H1 (cell line): ENCODE measurements around the gene RBM6. TPM values are rescaled to one million over a fixed set of nuclear protein-coding genes. Genes with fewer than 3 reads are reported as not detected.

Source experiments
- CTCF ChIA-PET: fragments of 300-600 bp; sonication (Branson Sonifier 250); formaldehyde crosslinking; loops from one replicate; lab custom pipeline; 2021; ENCODE audit not compliant: partially characterized antibody; lab: Charles Lee
- POLR2A ChIA-PET: fragments of 300-600 bp; sonication (Branson Sonifier 250); formaldehyde crosslinking; loops from one replicate; lab custom pipeline; 2021; ENCODE audit warnings: inconsistent platforms; ENCODE audit not compliant: partially characterized antibody; lab: Charles Lee
- DNase-seq, 2 experiments: peaks; one replicate each; pipeline versions ENCODE4 v3.0.0 to v3.0.0-alpha.2; 2010 to 2022; ENCODE audit warnings: low spot score in 2 of 2, low read depth in 1 of 2, mixed read lengths in 1 of 2
- FAIRE-seq: peaks from 2 replicates; lab custom pipeline; 2011; peaks lifted over from hg19 to GRCh38; lab: Jason Lieb, UNC
- H2AFZ ChIP-seq: 2 replicates; pipeline ENCODE4 v1.8.1; 2012; ENCODE audit warnings: low read length, inconsistent platforms
- H2AK5ac ChIP-seq: 2 replicates; pipeline ENCODE4 v1.6.1; 2013; ENCODE audit warnings: low read depth, low read length
- H2BK120ac ChIP-seq: replicated peaks from 2 replicates; pipeline ENCODE3; 2013; ENCODE audit warnings: low read depth, low read length, inconsistent platforms
- H2BK12ac ChIP-seq: 2 replicates; pipeline ENCODE4 v1.6.1; 2013; ENCODE audit warnings: low read depth, low read length
- H2BK15ac ChIP-seq: 2 replicates; pipeline ENCODE4 v1.6.1; 2013; ENCODE audit warnings: low read length
- H2BK20ac ChIP-seq: 2 replicates; pipeline ENCODE4 v1.6.1; 2013; ENCODE audit warnings: low read length
- H2BK5ac ChIP-seq: 2 replicates; pipeline ENCODE4 v1.6.1; 2013; ENCODE audit warnings: low read depth, low read length
- H3K14ac ChIP-seq: 2 replicates; pipeline ENCODE4 v1.6.1; 2013; ENCODE audit warnings: inconsistent platforms; ENCODE audit not compliant: insufficient read length
- H3K18ac ChIP-seq: 2 replicates; pipeline ENCODE4 v1.6.1; 2013; ENCODE audit warnings: low read length; ENCODE audit errors: extremely low read depth
- H3K23ac ChIP-seq: 2 replicates; pipeline ENCODE4 v1.6.1; 2013; ENCODE audit warnings: inconsistent platforms; ENCODE audit not compliant: insufficient read length
- H3K23me2 ChIP-seq: 2 replicates; pipeline ENCODE4 v1.6.1; 2013; ENCODE audit warnings: low read depth, low read length
- H3K27ac ChIP-seq: 2 replicates; pipeline ENCODE4 v1.6.1; 2011; ENCODE audit warnings: low read depth, low read length, inconsistent platforms
- H3K27me3 ChIP-seq, 4 experiments: replicated peaks in 1 of 4; 1 replicate in 1 of 4; 2 replicates in 3 of 4; pipeline versions ENCODE4 v1.6.1 to v1.8.1; 2011 to 2013; ENCODE audit warnings: low read length in 3 of 4, mild to moderate bottlenecking in 3 of 4, inconsistent platforms in 2 of 4, mixed read lengths in 2 of 4, moderate library complexity in 1 of 4; ENCODE audit not compliant: control insufficient read depth in 3 of 4, insufficient read depth in 3 of 4; ENCODE audit errors: extremely low read depth in 1 of 4
- H3K36me3 ChIP-seq, 4 experiments: 2 replicates each; pipeline versions ENCODE4 v1.6.1 to v1.8.1; 2011 to 2013; ENCODE audit warnings: mild to moderate bottlenecking in 4 of 4, low read length in 3 of 4, moderate library complexity in 2 of 4, control low read depth in 1 of 4, inconsistent platforms in 1 of 4; ENCODE audit not compliant: insufficient read depth in 4 of 4, control insufficient read depth in 2 of 4
- H3K4ac ChIP-seq: replicated peaks from 2 replicates; pipeline ENCODE3; 2013; ENCODE audit warnings: low read length, low read depth, mixed read lengths, inconsistent platforms; ENCODE audit not compliant: insufficient read length
- H3K4me1 ChIP-seq, 4 experiments: replicated peaks in 1 of 4; 1 replicate in 1 of 4; 2 replicates in 3 of 4; pipeline versions ENCODE4 v1.6.1 to v1.8.1; 2011 to 2013; ENCODE audit warnings: low read length in 3 of 4, inconsistent platforms in 2 of 4, mixed read lengths in 1 of 4; ENCODE audit not compliant: insufficient read depth in 4 of 4, control insufficient read depth in 3 of 4
- H3K4me2 ChIP-seq, 2 experiments: 2 replicates each; pipeline versions ENCODE4 v1.6.1 to v1.8.1; 2011 to 2013; ENCODE audit warnings: low read depth in 2 of 2, low read length in 2 of 2, control low read depth in 1 of 2, inconsistent platforms in 1 of 2, mild to moderate bottlenecking in 1 of 2; ENCODE audit not compliant: insufficient read depth in 1 of 2
- H3K4me3 ChIP-seq, 4 experiments: fragments of 200-600, 300-600 bp in 1 of 4; sonication (generic), shearing (Covaris generic), sonication (Bioruptor Twin) in 1 of 4; 2 replicates each; pipeline versions ENCODE4 v1.5.1 to v1.8.1; 2011 to 2016; ENCODE audit warnings: low read length in 4 of 4, low read depth in 3 of 4, control low read depth in 2 of 4, inconsistent platforms in 2 of 4, mild to moderate bottlenecking in 2 of 4, mixed read lengths in 1 of 4, moderate library complexity in 1 of 4; ENCODE audit not compliant: insufficient read depth in 2 of 4; ENCODE audit errors: extremely low read depth in 1 of 4
- H3K56ac ChIP-seq: replicated peaks from 2 replicates; pipeline ENCODE3; 2013; ENCODE audit warnings: low read depth, mild to moderate bottlenecking, mixed read lengths, low read length, inconsistent platforms; ENCODE audit not compliant: insufficient read length
- H3K79me1 ChIP-seq: 2 replicates; pipeline ENCODE4 v1.6.1; 2013; ENCODE audit warnings: low read depth, low read length, control low read depth
- H3K79me2 ChIP-seq, 2 experiments: 2 replicates each; pipeline versions ENCODE4 v1.6.1 to v1.8.1; 2012 to 2013; ENCODE audit warnings: low read length in 2 of 2, mild to moderate bottlenecking in 2 of 2, inconsistent platforms in 1 of 2; ENCODE audit not compliant: insufficient read depth in 2 of 2, control insufficient read depth in 1 of 2
- H3K9ac ChIP-seq, 4 experiments: replicated peaks in 1 of 4; 1 replicate in 1 of 4; 2 replicates in 3 of 4; pipeline versions ENCODE4 v1.6.1 to v1.8.1; 2011 to 2013; ENCODE audit warnings: low read depth in 3 of 4, low read length in 3 of 4, control low read depth in 2 of 4, mild to moderate bottlenecking in 2 of 4, moderate library complexity in 2 of 4, inconsistent platforms in 1 of 4; ENCODE audit errors: extremely low read depth in 1 of 4
- H3K9me3 ChIP-seq, 2 experiments: 2 replicates each; pipeline versions ENCODE4 v1.6.1 to v1.8.1; 2012 to 2013; ENCODE audit warnings: mild to moderate bottlenecking in 2 of 2, moderate library complexity in 2 of 2, control low read depth in 1 of 2, inconsistent platforms in 1 of 2, low read depth in 1 of 2, low read length in 1 of 2, mixed read lengths in 1 of 2; ENCODE audit not compliant: insufficient read depth in 2 of 2
- H4K20me1 ChIP-seq, 2 experiments: replicated peaks in 1 of 2; 2 replicates each; pipeline versions ENCODE3 to v1.8.1; 2011 to 2013; ENCODE audit warnings: inconsistent platforms in 2 of 2, low read length in 2 of 2, mild to moderate bottlenecking in 1 of 2; ENCODE audit not compliant: insufficient read depth in 2 of 2, control insufficient read depth in 1 of 2
- H4K5ac ChIP-seq: 2 replicates; pipeline ENCODE4 v1.6.1; 2013; ENCODE audit warnings: low read length, low read depth, mixed read lengths, inconsistent platforms; ENCODE audit not compliant: insufficient read length
- H4K8ac ChIP-seq: 2 replicates; pipeline ENCODE4 v1.8.0; 2013; ENCODE audit warnings: mild to moderate bottlenecking, moderate library complexity, low read length, inconsistent platforms; ENCODE audit not compliant: insufficient read depth; ENCODE audit errors: extremely low read depth
- H4K91ac ChIP-seq: replicated peaks from 2 replicates; pipeline ENCODE3; 2013; ENCODE audit warnings: low read length, mixed read lengths, inconsistent platforms; ENCODE audit not compliant: insufficient read length
- CBX8 ChIP-seq: fragments of 300-800, 300-1000 bp; sonication (generic); IDR thresholded peaks from 2 replicates; pipeline ENCODE4 v1.7.1; 2016; ENCODE audit warnings: low read depth, low read length, borderline replicate concordance
- CHD1 ChIP-seq: IDR thresholded peaks from 2 replicates; pipeline ENCODE4 v1.6.1; 2012; ENCODE audit warnings: low read depth, low read length, improper control_type of control experiment
- EP300 ChIP-seq, 2 experiments: IDR thresholded peaks; 1 replicate in 1 of 2; 2 replicates in 1 of 2; pipeline ENCODE4 v1.6.1; 2011 to 2012; ENCODE audit warnings: low read depth in 2 of 2, low read length in 2 of 2, mild to moderate bottlenecking in 2 of 2, borderline replicate concordance in 1 of 2, inconsistent platforms in 1 of 2, moderate library complexity in 1 of 2
- NANOG ChIP-seq: IDR thresholded peaks from 2 replicates; pipeline ENCODE4 v1.6.1; 2011; ENCODE audit warnings: low read length, low read depth, mild to moderate bottlenecking, inconsistent platforms; ENCODE audit not compliant: insufficient read depth, poor library complexity, severe bottlenecking
- NRF1 ChIP-seq: IDR thresholded peaks from 2 replicates; pipeline ENCODE4 v1.6.1; 2011; ENCODE audit warnings: mild to moderate bottlenecking, low read depth, low read length, improper control_type of control experiment
- SIRT6 ChIP-seq: IDR thresholded peaks from one replicate; pipeline ENCODE4 v1.7.1; 2012; ENCODE audit warnings: low read length, inconsistent platforms
- SP4 ChIP-seq: IDR thresholded peaks from 2 replicates; pipeline ENCODE4 v1.6.1; 2012; ENCODE audit warnings: low read length, inconsistent platforms
- WGBS, 2 experiments: shearing (Covaris generic) in 1 of 2; methylation state at CpG; one replicate each; pipeline versions ENCODE4 v1.1.6 to v1.1.7; 2013 to 2015; ENCODE audit warnings: low lambda C conversion rate in 2 of 2, mixed read lengths in 2 of 2, inconsistent platforms in 1 of 2, low coverage in 1 of 2, missing lambda C conversion rate in 1 of 2; ENCODE audit not compliant: insufficient replicate concordance in 2 of 2, insufficient coverage in 1 of 2, insufficient read length in 1 of 2; ENCODE audit errors: extremely low coverage in 1 of 2, missing lambda C conversion rate in 1 of 2; 5-methylcytosine and 5-hydroxymethylcytosine counted together
- polyA plus RNA-seq, 7 experiments: library from polyadenylated mRNA; depleted of rRNA in 3 of 7; stranded (reverse) in 5 of 7; unstranded in 2 of 7; fragments of >200 nt in 5 of 7; fragments of 200-250 nt in 2 of 7; gene quantifications; 1 replicate in 5 of 7; 2 replicates in 1 of 7; 4 replicates in 1 of 7; pipeline versions ENCODE4 v1.2.1 to v1.2.3, GENCODE V29; 2011 to 2013; ENCODE audit warnings: missing spikeins in 2 of 7, mixed read lengths in 2 of 7
- total RNA-seq: library from RNA; stranded (reverse); fragmentation: NEBNext Ultra II Directional; extraction: Animal tissue kit (Norgen Biotek cat#: 25700); gene quantifications from 2 replicates; pipeline ENCODE4 v1.2.1, GENCODE V29; 2021
- TF ChIP-seq, protein P1 (sequence below): IDR thresholded peaks from 2 replicates; pipeline ENCODE4 v1.6.1; 2012; ENCODE audit warnings: inconsistent platforms

Gene RBM6
- total and polyA plus RNA-seq, 2 of the 8 experiments (the other 6 are each of a cell fraction or from before 2014, with no cell fraction given) = 30.6 to 80.1 TPM

DNA sequence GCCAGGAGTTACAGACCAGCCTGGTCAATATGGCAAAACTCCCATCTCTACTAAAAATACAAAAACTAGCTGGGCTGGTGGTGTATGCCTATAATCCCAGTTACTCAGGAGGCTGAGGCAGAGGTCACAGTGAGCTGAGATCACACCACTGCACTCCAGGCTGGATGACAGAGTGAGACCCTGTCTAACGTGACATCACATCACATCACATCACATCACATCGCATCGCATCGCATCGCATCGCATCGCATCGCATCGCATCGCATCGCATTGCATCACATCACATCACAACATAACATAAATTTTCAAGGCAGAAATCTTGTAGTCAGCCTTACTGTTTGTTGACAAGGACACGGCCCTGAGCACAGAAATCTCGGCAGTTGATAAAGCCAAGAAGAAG, 44.4 kb downstream of the RBM6 start:
- Histone ChIP-seq H3K4ac (no peak overlapping the region), H4K8ac (no peak overlapping the region), H3K4me1 (no peaks in the 10 kb centered on the region), H2AK5ac (no peak overlapping the region), H4K91ac (no peak overlapping the region), H3K4me2 (no peak overlapping the region), H3K18ac (no peak overlapping the region), H2BK5ac (no peak overlapping the region), H2BK20ac (no peak overlapping the region), H3K9me3 (no peaks in the 10 kb centered on the region), H2BK120ac (no peak overlapping the region), H3K4me3 (no peak overlapping the region), H3K79me2 (no peaks in the 10 kb centered on the region; a peak in 1 of 4 replicates), H3K56ac (no peak overlapping the region), H2AFZ (no peak overlapping the region), H3K36me3 (no peaks in the 10 kb centered on the region; a peak in 2 of 8 replicates), H2BK12ac (no peak overlapping the region), H4K20me1 (peaks cover 0 to 2% of the 10 kb centered on the region in 2 experiments), H4K5ac (no peak overlapping the region), H3K14ac (no peak overlapping the region), H3K27ac (no peak overlapping the region), H3K23me2 (no peaks in the 10 kb centered on the region), H3K27me3 (no peaks in the 10 kb centered on the region), H3K23ac (no peak overlapping the region), H3K79me1 (no peaks in the 10 kb centered on the region), H2BK15ac (no peak overlapping the region), H3K9ac (no peak overlapping the region)
- POLR2A ChIA-PET = interaction anchor here (0.7 kb wide), 1 partner anchor 44 kb away, joined by 3 read pairs; no protein-coding TSS in a partner anchor
- FAIRE-seq = no peak
- CTCF ChIA-PET = interaction anchor here (1.1 to 1.4 kb wide), 2 partner anchors 14 to 55 kb away, joined by 3 read pairs; partner anchors contain the start of gene MON1A
- WGBS, 2 experiments = 64 to 100% methylated on average over 4 to 13 of the region's 13 CpGs
- DNase-seq = no peak
- TF ChIP-seq NRF1 = no peak
- TF ChIP-seq CHD1 = no peak
- no peak for TF ChIP-seq CBX8
- no peak for TF ChIP-seq SIRT6
- TF ChIP-seq EP300 (IDR thresholded peaks at IDR 0.05; ENCODE audit: borderline replicate concordance in 1 of 2, low read depth in 2 of 2, low read length in 2 of 2) = no peak
- no peak for TF ChIP-seq SP4
- no peak for TF ChIP-seq NANOG
- TF ChIP-seq, protein P1, sequence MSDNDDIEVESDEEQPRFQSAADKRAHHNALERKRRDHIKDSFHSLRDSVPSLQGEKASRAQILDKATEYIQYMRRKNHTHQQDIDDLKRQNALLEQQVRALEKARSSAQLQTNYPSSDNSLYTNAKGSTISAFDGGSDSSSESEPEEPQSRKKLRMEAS = no peak
